VCaP (cell line): ENCODE measurements around the gene ELF2.
"Not testable (repeated sequence)": the region's sequence is repeated elsewhere in the genome, so short reads cannot be mapped to it uniquely, and the experiment has no call there.

Experiments used
- H3K27ac ChIP-seq: fragments of 450-650 bp; 2 replicates; pipeline ENCODE4 v1.5.1; 2017
- TF ChIP-seq, protein P1 (sequence below): fragments of 450-650 bp; conservative IDR thresholded peaks from 2 replicates; pipeline ENCODE4 v1.5.1; 2017; ENCODE audit warnings: mild to moderate bottlenecking, moderate library complexity

The ELF2 gene

DNA sequence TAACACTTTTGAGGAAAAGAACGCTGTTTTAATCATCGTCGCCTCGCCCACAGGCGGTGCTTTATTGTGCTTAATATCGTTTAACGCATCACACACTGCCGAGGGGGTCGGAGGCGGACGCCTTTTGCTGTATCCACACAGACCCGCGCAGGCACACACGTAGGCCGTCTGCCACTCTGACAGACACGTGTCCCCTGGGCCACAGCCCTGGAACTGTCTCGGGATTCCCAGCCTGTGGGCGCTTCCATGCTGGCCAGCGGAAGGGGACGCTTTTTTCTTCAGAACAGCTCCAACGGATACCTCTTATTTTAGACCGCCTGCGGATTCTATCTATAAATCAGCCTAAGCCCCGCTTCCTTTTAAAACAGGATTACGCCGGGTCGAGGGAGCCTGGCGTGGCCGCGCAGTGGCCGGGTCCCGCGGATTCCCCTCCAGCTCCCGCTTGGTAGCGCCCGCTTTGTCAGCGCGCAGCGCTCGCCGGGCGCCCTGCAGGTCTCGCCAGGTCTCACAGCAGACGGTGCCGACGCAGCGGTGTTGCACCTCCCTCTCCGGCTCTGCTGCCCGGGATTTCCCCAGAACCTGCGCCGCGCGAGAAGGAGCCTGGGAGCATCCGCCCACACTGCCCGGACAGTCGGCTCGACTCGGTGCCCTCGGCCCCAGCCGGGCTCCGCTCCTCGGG is 161.6 kb downstream of the ELF2 start, which contains the start of gene NOCT:
TSS of gene NOCT (plus strand) at position 513 of the 679 bp plus-strand sequence. CDS start 201 bp downstream, outside the sequence.
- peak within 1 kb of the TSS; percentile 93 for H3K27ac ChIP-seq
- TF ChIP-seq, protein P1, sequence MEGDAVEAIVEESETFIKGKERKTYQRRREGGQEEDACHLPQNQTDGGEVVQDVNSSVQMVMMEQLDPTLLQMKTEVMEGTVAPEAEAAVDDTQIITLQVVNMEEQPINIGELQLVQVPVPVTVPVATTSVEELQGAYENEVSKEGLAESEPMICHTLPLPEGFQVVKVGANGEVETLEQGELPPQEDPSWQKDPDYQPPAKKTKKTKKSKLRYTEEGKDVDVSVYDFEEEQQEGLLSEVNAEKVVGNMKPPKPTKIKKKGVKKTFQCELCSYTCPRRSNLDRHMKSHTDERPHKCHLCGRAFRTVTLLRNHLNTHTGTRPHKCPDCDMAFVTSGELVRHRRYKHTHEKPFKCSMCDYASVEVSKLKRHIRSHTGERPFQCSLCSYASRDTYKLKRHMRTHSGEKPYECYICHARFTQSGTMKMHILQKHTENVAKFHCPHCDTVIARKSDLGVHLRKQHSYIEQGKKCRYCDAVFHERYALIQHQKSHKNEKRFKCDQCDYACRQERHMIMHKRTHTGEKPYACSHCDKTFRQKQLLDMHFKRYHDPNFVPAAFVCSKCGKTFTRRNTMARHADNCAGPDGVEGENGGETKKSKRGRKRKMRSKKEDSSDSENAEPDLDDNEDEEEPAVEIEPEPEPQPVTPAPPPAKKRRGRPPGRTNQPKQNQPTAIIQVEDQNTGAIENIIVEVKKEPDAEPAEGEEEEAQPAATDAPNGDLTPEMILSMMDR = 0 out of 2 replicates have a peak, but pooled peaks have one; percentile 7

DNA sequence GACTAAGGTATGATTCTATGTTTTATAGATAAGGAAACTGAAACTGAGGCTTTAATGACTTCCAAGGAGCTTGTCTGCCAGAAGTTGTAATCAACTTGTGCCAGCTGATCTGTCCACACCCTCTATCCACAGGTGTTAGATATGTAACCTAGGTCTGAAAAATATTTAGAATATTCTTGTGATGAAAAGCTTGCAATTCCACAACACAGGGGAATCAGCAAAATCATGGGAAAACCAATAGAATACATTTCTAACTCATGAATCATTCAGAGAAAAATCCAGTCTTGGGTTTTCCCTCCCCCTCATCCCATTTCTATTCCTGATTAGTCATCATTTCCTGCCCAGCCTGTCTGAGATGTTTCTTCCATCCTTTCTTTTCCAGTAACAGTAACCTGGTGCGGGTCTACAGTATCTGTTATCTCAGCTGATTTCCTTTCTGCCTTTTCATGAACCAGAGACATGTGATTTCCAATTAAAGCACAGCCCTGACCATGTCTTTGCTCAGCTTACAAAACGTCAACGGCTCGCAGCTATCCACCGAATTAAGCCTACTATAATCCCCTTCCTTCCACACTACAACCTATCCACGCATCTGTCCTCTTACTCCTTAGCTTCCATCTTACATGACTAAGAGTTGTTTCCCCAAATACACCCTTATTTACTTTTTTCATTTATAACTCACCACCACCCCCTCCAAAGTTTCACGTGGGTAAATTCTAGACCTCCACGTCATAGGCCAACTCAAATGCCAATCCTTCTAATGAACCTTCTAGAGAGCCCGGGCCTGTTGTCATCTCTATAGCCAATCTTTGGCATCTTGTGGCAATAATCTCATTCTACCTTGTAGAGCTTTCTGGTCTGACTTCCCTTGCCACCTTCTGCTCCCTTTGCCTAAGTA is 162.4 kb downstream of the ELF2 start:
- TF ChIP-seq, protein P1 = no peak
- peak overlapping the region; percentile 93 for H3K27ac ChIP-seq

DNA sequence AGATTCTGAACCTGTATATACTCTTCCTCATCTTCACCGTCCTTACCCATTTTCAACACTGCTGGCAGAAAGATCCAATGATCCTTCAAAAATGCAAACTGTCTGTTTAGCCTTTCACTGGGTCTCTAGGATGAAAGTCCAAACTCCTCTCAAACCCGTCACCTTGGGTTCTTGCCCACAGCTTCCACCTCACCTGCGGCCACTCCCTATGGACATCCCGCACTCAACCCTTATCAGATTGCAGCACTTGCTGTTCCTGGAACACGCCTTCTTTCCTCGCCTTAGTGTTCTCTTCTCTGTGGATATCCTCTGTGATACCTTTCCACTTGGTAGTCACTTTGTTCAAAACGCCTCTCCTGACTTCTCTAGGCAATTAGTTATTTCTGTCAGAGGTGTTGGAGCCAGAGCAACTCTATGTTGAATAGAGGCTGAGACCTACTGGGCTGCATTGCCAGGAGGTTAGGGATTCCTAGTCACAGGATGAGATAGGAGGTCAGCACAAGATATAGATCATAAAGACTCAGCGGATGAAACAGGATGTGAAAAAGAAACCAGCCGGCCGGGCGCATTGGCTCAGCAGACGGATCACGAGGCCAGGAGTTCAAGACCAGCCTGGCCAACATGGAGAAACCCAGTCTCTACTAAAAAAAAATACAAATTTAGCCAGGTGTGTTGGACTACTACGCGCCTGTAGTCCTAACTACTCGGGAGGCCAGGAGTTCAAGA is 165.6 kb downstream of the ELF2 start:
- H3K27ac ChIP-seq = no peak overlapping the region
- TF ChIP-seq, protein P1 = no peak

DNA sequence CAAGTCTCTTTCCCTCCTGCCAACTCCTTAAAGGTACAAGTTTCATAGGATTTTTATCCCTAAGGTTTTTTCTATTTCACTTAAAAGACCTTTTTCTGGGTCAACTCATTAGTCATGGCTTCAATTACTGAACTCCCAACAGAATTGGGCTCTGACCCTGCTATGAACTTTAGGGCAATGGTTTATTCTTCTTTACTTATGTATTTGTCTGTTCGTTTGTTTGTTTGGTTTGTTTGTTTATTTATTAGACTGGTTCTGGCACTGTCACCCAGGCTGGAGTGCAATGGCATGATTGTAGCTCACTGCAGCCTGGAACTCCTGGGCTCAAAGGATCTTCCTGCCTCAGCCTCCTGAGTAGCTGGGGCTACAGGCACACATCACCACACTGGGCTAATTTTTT is 167.3 kb downstream of the ELF2 start:
- no peak overlapping the region for H3K27ac ChIP-seq

DNA sequence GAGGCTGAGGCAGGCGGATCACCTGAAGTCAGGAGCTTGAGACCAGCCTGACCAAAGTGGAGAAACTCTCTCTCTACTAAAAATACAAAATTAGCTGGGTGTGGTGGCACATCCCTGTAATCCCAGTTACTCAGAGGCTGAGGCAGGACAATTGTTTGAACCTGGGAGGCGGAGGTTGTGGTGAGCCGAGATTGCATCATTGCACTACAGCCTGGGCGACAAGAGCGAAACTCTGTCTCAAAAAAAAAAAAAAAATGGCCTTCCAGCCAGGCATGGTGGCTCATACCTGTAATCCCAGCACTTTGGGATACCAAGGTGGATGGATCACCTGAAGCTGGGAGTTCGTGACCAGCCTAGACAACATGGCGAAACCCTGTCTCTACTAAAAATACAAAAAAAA is 168.7 kb downstream of the ELF2 start:
- not testable (repeated sequence) for H3K27ac ChIP-seq

More for the DNA sequence above, 167.3 kb downstream of the ELF2 start:
- TF ChIP-seq, protein P1 = no peak

DNA sequence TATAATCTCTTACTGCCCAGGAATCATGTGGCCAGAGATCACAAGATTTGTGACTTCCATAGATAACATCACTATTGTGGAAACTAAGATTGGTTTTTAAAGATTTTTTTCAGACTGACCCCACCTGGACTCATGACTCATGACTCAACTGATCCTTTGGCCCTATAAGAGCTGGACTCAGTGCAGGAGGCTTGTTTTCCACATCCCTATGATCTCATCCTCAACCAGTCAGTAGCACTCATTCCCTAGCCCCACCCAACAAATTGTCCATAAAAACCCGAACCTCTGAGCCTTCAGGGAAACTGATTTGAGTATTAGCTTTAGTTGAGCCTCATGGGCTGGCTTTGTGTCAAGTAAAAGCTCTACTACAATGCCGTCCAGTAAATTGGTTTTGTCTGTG is 169.4 kb downstream of the ELF2 start:
- TF ChIP-seq, protein P1 = no peak
- no peak overlapping the region for H3K27ac ChIP-seq
